Fibroblast of villous mesenchyme (primary cell): Measurements from ENCODE around the gene IL6R. TPM values are rescaled to one million over a fixed set of nuclear protein-coding genes. Genes with fewer than 3 reads are reported as not detected.
A peak's percentile ranks its signal among the peaks of the same experiment; 100 is the strongest.

ENCODE experiments used
- DNase-seq: peaks from one replicate; pipeline ENCODE4 v3.0.0-alpha.2; 2010; ENCODE audit warnings: low read depth
- H3K4me3 ChIP-seq: 2 replicates; pipeline ENCODE4 v1.5.1; 2011; ENCODE audit warnings: low read depth, mild to moderate bottlenecking, low read length
- total RNA-seq: library from RNA; depleted of rRNA; stranded (reverse); fragments of >200 nt; gene quantifications from 2 replicates; pipeline ENCODE4 v1.2.3, GENCODE V29; 2012
- TF ChIP-seq, protein P1 (sequence below): IDR thresholded peaks from 2 replicates; pipeline ENCODE4 v1.5.1; 2012; ENCODE audit warnings: low read depth, mild to moderate bottlenecking, low read length; ENCODE audit not compliant: insufficient read depth

The IL6R gene
- total RNA-seq, 1 donor: 30.2 TPM

DNA sequence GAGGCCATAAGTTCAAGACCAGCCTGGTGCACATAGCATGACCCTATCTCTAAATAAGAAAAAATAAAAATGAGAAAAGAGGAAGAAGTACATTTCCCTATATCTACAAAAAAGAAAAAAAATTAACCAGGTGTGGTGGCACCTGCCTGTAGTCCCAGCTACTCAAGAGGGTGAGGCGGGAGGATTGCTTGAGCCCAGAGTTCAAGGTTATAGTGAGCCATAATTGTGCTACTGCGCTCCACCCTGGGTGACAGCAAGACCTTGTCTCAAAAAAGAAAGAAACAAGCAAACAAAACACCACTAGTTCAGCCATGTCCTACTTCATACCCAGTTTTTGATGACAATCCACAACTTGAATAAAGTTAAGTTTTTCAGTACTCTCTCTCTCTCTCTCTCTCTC is 66.2 kb downstream of the IL6R start:
- DNase-seq: no peak
- TF ChIP-seq, protein P1, sequence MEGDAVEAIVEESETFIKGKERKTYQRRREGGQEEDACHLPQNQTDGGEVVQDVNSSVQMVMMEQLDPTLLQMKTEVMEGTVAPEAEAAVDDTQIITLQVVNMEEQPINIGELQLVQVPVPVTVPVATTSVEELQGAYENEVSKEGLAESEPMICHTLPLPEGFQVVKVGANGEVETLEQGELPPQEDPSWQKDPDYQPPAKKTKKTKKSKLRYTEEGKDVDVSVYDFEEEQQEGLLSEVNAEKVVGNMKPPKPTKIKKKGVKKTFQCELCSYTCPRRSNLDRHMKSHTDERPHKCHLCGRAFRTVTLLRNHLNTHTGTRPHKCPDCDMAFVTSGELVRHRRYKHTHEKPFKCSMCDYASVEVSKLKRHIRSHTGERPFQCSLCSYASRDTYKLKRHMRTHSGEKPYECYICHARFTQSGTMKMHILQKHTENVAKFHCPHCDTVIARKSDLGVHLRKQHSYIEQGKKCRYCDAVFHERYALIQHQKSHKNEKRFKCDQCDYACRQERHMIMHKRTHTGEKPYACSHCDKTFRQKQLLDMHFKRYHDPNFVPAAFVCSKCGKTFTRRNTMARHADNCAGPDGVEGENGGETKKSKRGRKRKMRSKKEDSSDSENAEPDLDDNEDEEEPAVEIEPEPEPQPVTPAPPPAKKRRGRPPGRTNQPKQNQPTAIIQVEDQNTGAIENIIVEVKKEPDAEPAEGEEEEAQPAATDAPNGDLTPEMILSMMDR: no peak
- no peak overlapping the region for H3K4me3 ChIP-seq

DNA sequence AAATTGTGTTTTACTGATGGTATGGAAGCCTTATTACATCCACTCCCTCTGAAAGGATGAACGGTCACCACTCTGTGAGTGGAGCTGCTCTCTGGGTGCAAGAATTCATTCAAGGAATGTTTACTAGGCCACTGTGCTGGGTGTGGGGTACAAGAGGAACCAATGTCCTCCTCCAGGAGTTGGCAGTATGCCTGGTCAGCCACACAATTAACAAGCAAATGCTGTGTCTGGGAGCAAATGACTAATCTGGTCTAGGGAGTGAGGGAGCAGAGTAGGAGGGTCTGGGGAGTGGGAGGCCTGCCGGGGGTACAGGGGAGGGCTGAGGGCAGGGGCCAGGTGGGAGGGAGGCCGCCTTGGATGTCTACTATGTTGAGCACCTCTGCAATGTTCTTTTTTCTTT is 69.7 kb downstream of the IL6R start:
- peak; percentile 81 for DNase-seq
- TF ChIP-seq, protein P1: no peak
- H3K4me3 ChIP-seq: no peak overlapping the region

DNA sequence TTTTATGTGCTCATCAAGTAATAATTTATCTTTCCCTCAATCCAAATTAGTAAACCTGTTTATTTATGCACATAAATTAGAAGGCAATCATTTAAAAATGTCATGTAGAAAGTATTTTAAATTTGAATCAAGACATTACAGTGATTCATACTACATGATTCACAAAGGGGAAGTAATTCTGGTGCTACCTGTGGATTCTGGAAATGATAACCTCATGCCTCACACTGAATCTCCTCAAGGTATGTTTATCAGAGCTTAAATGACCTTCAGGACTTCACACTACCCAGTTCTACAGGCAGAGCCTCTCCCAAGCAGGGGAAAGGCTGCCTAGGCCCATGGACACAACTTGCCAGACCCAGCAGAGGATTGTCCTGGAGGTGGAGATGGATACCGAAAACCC is 71.6 kb downstream of the IL6R start:
- DNase-seq: no peak
- H3K4me3 ChIP-seq: no peak overlapping the region
- TF ChIP-seq, protein P1: no peak

DNA sequence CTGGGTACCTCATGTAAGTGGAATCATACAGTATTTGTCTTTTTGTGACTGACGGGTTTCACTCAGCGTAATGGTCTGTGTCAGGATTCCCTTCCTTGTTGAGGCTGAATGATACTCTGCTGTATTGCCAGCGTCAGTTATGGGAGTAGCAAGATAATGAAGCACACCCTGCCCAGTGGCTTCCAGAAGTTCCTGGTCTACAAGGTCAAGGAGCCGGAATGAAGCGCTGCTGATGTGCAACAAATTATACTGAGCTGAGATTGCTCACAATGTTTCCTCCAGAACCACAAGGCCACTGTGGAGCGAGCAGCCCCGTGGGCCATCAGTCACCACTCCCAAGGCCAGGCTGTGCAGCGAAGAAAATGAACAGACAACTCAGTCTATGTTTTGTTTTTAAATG is 72.9 kb downstream of the IL6R start:
- DNase-seq: no peak
- TF ChIP-seq, protein P1: no peak
- no peak overlapping the region for H3K4me3 ChIP-seq

DNA sequence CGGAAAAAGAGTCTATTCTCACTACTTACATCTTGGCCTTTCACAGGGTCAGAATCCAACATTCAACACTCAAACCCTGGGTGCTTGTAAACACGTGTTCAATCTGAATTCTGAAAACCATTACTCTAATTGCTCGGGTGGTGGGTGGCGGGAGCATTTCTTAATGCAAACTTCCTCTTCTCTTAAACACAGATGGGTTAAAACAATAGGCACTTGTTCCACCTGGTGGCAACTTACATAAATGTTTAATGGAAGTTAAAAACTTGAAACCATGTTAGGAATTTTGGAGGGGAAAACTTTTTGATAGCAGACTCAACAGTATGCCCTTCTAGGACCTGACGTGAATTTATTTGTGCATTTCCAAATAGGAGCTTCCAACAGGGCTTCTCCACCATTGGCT is 73.5 kb downstream of the IL6R start:
- TF ChIP-seq, protein P1: no peak
- no peak overlapping the region for H3K4me3 ChIP-seq
- no peak for DNase-seq

DNA sequence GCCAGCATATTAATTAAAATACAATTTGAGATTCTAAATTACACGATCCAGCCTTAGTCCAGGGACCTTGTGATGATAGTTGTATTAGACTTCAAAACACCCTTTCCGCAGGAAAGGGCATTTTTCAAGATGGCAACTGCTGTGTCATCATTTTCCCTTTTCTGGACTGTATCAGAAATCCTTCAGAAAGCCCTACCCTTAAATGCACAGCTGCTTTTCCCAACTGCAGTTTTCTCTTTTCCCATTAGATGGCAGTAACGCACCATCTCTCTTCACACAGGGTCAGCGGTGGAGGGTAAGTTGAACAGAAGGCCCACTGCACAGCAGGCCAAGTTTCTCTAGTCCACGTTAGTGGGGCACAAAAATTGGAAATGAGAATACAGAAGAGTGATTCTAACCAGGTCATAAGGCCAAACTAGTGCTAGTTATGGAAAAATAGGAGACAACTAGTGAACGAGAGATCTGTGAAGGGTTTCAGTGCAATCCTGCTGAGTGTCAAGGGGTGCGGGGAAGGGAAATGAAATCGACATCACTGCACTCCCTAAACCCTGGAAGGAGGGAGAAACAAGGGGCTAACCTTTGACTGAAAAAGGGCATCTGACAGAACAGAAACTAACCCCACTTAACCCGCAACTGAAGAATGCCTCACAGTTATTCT is 74.8 kb downstream of the IL6R start:
- TF ChIP-seq, protein P1: peak; percentile 97
- peak; percentile 89 for DNase-seq

DNA sequence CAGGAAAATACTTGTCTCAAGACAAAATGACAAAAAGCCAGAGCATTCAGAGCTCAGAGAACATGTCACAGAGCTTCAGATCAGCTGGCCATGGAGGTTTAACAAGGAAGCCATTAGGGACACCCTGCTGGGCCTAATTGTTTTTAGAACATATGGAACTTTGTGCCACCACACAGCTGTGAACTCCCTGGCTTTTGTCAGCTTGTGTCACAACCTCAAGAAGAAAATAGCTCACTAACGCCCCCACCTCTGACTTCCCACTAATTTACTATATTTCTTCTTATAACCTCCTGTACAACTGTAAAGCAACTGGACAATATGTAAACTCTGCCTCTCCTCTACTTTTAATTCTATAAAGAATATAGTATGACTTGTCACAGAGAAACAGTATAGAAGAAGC is 75.9 kb downstream of the IL6R start:
- DNase-seq: no peak
- TF ChIP-seq, protein P1: no peak
- H3K4me3 ChIP-seq: no peak overlapping the region

More for the DNA sequence above, 74.8 kb downstream of the IL6R start:
- H3K4me3 ChIP-seq: no peak overlapping the region
